ENCODE data around the gene KAT6B. TPM values are rescaled to one million over a fixed set of nuclear protein-coding genes. Genes with fewer than 3 reads are reported as not detected.

Gene KAT6B
- total and polyA plus RNA-seq, 2 of the 8 experiments (the other 6 are each of a cell fraction or from before 2014, with no cell fraction given), result 7.3 to 30.8 TPM

DNA sequence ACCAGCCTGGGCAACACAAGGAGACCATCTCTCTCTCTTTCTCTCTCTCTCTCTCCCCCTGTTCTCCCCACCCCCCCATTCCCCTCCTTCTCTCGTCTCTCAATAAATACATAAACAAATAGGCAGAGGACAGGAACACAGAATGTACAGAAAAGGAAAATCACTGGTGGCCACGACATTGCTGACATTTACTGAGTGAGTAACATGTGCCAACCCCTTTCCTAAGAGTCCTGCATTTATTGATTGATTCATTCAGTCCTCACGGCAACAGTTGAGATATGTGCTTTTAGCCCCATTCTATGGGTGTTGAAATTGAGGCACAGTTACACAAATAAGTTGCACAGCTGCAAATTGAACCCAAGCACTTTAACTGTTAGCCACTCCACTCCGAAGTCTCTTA, 170.8 kb downstream of the KAT6B start (continued):
- TF ChIP-seq CHD7 (IDR thresholded peaks at IDR 0.05; ENCODE audit: insufficient replicate concordance, low read length) (no peak), SIN3A (conservative IDR thresholded peaks at IDR 0.05 in 1 of 2, IDR thresholded peaks at IDR 0.05 in 1 of 2; ENCODE audit: low read depth in 1 of 2, low read length in 2 of 2) (no peak), CBX5 (IDR thresholded peaks at IDR 0.05; ENCODE audit: low read depth, low read length) (no peak), KDM5A (IDR thresholded peaks at IDR 0.05; ENCODE audit: low read length) (no peak), NRF1 (IDR thresholded peaks at IDR 0.05; ENCODE audit: low read depth, low read length) (no peak), HDAC6 (IDR thresholded peaks at IDR 0.05; ENCODE audit: low read depth, low read length) (no peak), SP2 (IDR thresholded peaks at IDR 0.05; ENCODE audit: low read length) (no peak), GABPA (IDR thresholded peaks at IDR 0.05; ENCODE audit: borderline replicate concordance, insufficient read depth, low read length) (no peak)
- TF ChIP-seq, protein P1, sequence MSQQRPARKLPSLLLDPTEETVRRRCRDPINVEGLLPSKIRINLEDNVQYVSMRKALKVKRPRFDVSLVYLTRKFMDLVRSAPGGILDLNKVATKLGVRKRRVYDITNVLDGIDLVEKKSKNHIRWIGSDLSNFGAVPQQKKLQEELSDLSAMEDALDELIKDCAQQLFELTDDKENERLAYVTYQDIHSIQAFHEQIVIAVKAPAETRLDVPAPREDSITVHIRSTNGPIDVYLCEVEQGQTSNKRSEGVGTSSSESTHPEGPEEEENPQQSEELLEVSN (IDR thresholded peaks at IDR 0.05), result no peak

Data from H1 (cell line).